GM18520 (cell line): ENCODE data around the gene IL10.
A peak's percentile ranks its signal among the peaks of the same experiment; 100 is the strongest.
"Not testable (repeated sequence)": the region's sequence is repeated elsewhere in the genome, so short reads cannot be mapped to it uniquely, and the experiment has no call there.

Experiments
- ATAC-seq: cut with Tn5 transposase; IDR thresholded peaks from one replicate; pipeline ENCODE4 v1.9.1; 2021; ENCODE audit not compliant: unreplicated experiment

Gene IL10

DNA sequence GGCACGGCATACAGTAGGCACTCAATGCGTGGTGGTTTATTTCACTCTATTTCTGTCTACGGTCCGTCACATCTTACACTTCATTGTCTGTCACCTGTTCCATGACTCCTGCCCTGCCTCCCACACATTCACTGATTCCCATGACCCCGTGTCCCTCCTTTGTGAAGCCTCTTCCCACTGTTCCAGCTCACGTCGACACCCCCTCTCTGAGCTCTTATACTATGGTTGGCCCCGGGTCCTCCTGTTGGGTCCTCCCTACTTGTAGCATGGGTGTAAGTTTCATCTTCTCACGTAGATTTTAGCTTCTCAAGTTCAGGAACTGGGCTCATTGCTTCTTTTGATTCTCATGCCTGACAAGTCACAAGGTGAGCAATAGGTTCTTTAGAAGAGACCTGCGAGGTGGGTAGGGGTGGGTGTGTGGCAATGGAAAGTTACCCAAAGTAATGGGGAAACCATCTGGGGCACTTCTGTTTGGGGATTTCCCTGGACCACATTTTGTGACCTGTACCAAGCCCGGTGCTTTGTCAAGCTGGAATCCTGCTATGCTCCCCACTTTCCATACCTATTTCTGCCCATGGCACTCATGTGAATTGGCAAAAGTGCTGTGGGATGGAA, 22.1 kb upstream of the IL10 start:
- no peak for ATAC-seq

GRCh38 chr1:206793620-206794019, 21.3 kb upstream of the IL10 start:
- peak; percentile 5 for ATAC-seq

DNA sequence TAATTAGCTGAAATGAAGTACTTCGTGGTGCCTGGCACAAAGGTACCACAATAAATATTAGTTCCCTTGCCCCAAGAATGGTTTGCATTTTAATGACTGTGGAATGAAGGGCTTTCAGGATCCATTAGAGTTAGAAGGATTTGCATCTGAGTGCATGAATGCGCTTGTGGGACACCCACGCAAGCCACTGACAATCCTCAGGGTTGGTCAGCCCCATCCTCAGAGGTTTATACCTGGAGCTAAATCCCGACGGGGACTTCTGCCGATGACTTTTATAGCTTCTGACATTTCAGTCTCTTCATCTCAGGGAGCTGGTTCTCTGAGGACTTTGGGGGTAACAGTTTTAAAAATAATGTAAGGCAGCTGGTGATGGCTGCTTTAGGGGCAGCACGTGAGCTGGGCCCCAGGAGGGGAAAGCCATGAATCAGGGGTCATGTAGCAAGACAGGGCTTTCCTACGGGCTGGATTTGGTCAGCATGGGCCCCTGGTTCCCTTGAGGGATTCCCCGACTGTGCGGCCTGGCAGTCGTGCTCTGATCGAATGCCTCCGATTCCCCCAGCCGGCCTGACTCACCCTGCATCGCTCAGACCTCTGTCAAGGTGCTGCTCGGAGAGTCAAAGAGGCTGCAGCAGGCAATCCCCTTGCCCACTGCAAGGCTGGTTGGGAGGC, 20.8 kb upstream of the IL10 start:
- peak; percentile 33 for ATAC-seq

DNA sequence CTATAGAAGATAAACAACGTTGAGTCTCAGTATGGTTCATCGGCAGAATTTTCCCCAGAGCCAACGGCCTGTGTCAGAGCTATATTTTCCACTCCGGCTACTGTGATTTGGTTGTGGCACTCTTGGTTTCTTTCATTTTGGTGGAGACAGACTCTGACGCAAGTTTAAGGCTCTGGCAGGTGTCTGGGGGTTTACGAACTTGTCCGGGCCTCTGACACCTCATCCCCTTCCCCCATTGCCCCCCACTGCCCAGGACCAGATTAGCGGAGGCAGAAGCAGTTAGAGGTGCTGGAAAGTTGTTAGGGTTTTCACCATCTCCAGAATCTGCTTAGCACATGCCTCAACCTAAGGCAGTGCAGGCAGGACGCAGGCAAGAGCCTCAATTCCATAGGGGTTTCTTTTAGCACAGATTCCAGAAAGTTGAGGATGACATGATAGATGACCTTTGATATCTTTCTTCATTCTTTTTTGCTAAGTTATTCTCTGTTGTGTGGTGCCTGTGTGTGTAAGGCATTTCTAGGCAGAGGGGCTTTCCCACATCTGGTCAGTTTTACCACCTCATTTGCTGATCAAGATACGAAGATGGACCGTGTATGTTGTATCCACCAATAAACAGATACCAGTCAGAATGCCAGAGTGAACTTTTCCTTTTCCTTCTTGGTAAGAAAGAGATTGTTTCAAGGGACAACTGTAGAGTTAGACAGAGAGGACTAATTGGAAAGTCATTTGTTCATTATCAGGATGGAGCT, 18.4 kb upstream of the IL10 start:
- ATAC-seq, result peak; percentile 25

DNA sequence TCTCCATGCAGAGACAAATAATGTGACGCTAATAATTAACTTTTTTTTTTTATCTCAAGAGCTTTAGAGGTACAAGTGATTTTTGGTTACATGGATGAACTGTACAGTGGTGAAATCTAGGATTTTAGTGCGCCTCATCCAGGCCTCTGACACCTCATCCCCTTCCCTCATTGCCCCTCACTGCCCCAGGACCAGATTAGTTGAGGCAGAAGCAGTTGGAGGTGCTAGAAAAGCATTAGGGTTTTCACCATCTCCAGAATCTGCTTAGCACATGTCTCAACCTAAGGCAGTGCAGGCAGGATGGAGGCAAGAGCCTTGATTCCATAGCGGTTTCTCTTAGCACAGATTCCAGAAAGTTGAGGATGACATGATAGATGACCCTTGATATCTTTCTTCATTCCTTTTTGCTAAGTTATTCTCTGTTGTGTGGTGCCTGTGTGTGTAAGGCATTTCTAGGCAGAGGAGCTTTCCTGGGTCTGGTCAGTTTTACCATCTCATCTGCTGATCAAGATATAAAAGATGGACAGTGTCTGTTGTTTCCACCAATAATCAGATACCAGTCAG, 16.3 kb upstream of the IL10 start:
- no peak for ATAC-seq

GRCh38 chr1:206787891-206788290, 15.6 kb upstream of the IL10 start:
- ATAC-seq, result no peak

DNA sequence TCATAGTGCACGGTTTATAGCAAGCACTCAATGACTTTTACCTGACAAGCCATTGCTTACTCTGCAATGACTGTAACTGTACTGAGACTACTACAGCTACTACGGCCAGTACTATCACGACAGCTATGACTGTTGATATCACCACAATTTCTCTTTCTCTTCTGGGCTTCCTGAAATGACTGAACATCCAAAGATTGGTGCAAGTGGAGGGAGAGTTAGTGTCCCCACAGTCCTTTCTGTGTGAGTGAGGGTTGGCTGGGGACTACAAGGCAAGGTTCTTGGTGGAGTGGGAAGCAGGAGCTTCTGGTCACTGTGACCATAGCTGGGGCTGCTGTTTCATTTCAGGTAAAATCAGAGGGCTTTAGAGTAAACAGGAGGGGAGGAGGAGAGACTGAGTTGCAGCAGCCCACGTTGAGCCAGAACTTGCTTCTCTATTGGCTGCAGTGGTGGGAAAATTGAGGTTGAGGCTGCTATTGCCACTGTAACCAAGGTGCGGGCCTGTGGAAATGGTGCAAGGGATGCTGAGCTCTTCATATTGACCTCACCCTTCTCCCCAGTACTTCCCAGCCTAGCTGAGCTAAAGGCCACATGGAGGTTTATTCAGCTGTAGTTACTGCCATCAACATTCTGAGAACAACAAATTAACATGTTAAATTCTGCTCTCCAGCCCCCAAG, 14.1 kb upstream of the IL10 start:
- ATAC-seq, result no peak

DNA sequence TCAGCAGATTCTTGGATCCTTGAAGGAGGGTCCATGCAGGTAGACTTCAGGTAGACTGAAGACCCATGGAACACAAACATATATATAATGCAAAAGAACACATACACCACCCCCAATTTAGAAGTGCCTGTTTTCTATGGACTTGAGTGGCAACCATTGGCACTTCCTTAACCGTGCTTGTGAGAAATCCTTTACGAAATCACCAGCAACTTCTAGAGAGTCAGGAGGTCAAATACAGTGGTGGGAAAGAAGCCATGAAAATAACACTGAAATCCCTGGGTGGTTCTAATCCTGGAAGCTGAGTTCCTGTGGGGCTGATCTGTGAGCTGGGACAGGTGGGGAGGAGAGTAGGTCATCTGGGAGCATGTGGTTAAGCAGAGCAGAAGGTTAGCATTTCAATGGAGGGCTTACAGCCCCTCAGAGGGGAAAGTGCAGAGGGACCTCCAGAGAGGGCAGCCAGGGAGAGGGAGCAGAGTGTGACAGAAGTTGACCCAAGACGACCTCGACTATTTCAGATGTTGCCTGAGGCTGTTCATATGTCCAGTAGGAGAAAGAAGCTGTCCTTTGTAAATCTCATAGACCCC, 13.0 kb upstream of the IL10 start:
- no peak for ATAC-seq

- no peak for ATAC-seq
Observed at GRCh38 chr1:206784471-206784903, 12.2 kb upstream of the IL10 start.

DNA sequence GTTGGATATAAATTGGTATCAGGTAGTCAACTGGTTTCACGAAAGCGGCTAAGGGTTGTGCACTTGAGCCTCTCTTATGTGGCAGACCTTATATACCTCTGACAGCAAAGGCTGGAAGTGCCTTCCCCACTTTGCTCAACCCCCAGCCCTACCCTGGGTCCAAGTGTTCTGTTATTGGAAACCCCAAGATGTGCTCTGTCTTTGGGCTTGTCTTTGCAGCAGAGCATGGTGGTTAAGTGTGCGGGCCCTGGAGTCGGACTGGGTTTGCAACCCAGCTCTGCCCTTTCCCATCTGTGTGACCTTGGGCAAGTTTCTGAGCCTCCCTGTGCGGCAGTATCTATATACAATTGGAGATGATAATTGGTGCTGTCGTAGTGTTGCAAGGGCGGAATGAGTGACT, 11.2 kb upstream of the IL10 start:
- ATAC-seq, result no peak

GRCh38 chr1:206782448-206782847, 10.2 kb upstream of the IL10 start:
- peak; percentile 41 for ATAC-seq

DNA sequence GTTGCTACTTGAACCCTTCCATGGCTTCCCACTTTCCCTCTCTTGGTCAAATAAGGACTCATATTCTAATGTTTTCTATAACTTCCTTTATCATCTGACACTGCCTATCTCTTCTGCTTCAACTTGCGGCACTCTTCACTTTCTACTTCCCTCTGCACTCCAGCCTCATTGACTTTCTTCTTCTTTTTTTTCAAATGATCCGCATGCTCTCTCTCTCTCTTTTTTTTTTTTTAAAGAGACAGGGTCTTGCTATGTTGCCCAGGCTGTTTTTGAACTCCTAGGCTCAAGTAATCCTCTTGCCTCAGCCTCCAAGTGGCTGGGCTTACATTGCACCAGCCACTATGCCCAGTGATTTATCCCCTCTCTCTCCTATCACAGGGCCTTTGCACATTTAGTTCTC, 7.3 kb upstream of the IL10 start:
- ATAC-seq, result no peak

- ATAC-seq, result not testable (repeated sequence)
Observed at GRCh38 chr1:206778911-206779310, 6.6 kb upstream of the IL10 start.

GRCh38 chr1:206778031-206778430, 5.7 kb upstream of the IL10 start:
- ATAC-seq, result no peak

DNA sequence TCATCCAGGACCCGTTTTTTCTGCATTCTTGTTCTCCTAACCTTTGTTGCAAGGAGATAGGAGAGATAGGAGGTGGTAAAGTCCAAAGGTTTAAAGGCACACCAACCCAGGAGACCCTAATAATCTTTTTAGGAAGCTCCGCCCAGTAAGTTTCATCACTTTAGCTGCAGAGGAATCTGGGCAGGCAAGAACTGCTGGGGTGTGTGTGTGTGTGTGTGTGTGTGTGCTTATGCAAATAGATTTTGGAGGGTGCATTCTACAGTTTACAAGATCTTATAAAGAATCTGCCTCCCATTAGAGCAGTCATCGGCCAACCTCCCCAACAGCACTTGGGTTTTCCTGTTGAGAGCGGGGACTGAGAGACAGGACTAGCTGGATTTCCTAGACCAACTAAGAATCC, 3.9 kb upstream of the IL10 start:
- ATAC-seq, result no peak

DNA sequence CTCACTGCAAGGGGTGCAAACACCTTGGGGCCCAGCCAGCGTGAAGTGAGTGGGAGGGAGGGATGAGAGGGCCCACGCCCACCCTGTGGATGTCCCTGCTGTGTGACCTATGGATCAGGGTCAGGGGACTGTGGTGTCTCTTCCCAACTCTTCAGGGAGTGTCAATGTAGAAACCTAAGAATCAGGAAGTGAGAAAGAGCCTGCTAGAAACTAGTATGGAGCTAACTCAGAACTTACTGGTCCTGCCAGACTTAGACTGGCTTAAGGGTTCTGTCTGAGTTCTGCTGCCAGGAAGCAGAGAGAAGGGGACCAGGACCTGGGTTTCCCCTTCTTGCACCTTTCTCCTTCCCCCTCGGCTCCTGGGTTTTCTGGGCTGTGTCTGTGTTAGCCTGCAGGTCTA, 1.8 kb upstream of the IL10 start:
- no peak for ATAC-seq

DNA sequence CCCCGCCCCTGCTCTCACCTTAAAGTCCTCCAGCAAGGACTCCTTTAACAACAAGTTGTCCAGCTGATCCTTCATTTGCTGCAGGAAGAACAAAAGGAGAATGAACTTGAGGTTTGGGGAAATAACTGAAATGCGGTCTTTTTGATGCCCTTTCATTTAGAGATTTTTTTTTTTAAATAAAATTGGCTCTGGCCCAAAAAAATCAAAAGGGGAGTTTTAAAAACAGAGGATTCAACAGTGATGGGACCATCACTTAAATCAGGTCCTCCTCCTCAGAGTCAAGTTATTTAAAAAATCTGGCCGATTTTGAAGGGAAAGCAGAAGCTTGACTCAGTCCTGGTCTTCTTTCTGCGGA, 979 bp downstream of the IL10 start:
- no peak for ATAC-seq

DNA sequence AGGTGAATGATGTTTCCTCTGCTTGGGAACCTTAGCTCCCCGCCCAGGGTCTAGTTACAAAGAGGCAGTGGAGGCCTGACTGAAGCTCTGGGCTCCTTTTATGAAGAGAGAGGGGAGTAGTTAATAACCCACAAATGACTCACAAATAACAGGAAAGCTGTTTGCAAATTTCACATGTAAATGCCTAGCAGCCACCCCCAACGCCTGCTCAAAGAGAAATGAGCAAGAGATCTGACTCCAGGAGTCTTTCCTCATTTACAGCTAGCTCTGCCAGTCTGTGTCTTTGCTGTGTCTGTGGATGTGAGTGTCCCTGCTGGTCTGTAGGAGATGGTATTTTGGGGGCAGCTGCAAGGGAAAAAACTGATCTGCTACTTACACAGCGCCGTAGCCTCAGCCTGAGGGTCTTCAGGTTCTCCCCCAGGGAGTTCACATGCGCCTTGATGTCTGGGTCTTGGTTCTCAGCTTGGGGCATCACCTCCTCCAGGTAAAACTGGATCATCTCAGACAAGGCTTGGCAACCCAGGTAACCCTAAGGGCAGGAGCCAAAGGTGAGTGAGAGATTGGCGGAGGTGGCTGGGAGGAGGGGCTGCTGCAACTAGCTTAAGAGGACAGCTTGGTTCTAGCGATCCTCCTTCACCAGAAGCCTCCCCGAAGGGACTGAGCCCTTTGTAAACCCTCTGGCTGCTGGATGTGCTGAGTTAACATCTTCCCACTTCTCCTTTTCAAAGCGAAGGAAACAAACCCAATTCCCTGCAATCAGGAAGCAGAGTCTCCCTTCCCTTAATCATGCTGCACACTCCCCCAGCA, 1.6 kb downstream of the IL10 start, which contains the start of gene IL19:
Gene IL19, plus strand, starts transcription at position 243 of the 807 bp plus-strand sequence. CDS start 65,890 bp downstream, outside the sequence.
- no peak for ATAC-seq

DNA sequence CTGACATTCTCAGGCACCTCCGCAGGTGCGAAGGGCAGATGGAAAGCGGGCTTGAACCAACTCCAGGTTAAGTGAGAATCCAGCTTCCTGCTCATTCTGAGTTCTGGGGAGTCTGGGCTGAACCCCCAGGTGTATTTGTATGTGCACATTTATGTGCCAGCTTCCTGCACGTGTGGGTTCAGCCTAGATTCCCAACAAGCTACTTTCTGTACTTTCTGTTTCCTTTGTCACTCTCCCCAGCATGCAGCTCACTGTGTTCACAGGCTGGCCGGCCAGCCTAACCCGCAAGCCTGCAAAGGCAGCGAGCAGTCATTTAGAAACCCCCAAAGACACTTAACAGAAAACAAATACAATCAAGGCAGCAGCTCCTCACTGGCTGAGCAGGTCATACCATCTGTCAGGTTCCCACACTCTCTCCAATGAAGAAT, 3.0 kb downstream of the IL10 start:
- ATAC-seq, result peak; percentile 56
